H9 (cell line): ENCODE results near the gene NPTXR. TPM values are rescaled to one million over a fixed set of nuclear protein-coding genes. Genes with fewer than 3 reads are reported as not detected.

ENCODE experiments used
- DNase-seq: peaks from one replicate; pipeline ENCODE4 v3.0.0-alpha.2; 2017
- H2AFZ ChIP-seq: one replicate; pipeline ENCODE4 v1.6.1; 2013; ENCODE audit warnings: mild to moderate bottlenecking, low read length, control low read depth, moderate library complexity
- H2AK5ac ChIP-seq: 2 replicates; pipeline ENCODE4 v1.6.1; 2013; ENCODE audit warnings: low read length, control low read depth, mixed read lengths; ENCODE audit not compliant: insufficient read length
- H2BK120ac ChIP-seq: one replicate; pipeline ENCODE4 v1.6.1; 2013; ENCODE audit warnings: low read depth, mild to moderate bottlenecking, low read length, control low read depth, inconsistent platforms; ENCODE audit not compliant: poor library complexity, severe bottlenecking
- H2BK12ac ChIP-seq: 2 replicates; pipeline ENCODE4 v1.6.1; 2013; ENCODE audit warnings: low read length, control low read depth, mixed read lengths, low read depth; ENCODE audit not compliant: insufficient read length
- H2BK15ac ChIP-seq: 2 replicates; pipeline ENCODE4 v1.6.1; 2013; ENCODE audit warnings: low read depth, low read length, control low read depth
- H2BK20ac ChIP-seq: one replicate; pipeline ENCODE4 v1.6.1; 2013; ENCODE audit warnings: low read depth, mild to moderate bottlenecking, low read length, control low read depth, inconsistent platforms; ENCODE audit not compliant: poor library complexity, severe bottlenecking
- H2BK5ac ChIP-seq: 2 replicates; pipeline ENCODE4 v1.6.1; 2013; ENCODE audit warnings: low read length, control low read depth, mixed read lengths; ENCODE audit not compliant: insufficient read length
- H3K14ac ChIP-seq: 2 replicates; pipeline ENCODE4 v1.6.1; 2013; ENCODE audit warnings: low read length, control low read depth; ENCODE audit not compliant: insufficient read depth
- H3K18ac ChIP-seq: 2 replicates; pipeline ENCODE4 v1.6.1; 2013; ENCODE audit warnings: low read depth, mild to moderate bottlenecking, mixed read lengths, low read length, control low read depth; ENCODE audit not compliant: insufficient read length
- H3K23ac ChIP-seq: 2 replicates; pipeline ENCODE4 v1.6.1; 2013; ENCODE audit warnings: low read length, control low read depth, mixed read lengths, low read depth; ENCODE audit not compliant: insufficient read length
- H3K23me2 ChIP-seq: 2 replicates; pipeline ENCODE4 v1.6.1; 2013; ENCODE audit warnings: low read depth, mild to moderate bottlenecking, mixed read lengths, low read length, control low read depth; ENCODE audit not compliant: insufficient read length, poor library complexity, severe bottlenecking
- H3K27ac ChIP-seq: 2 replicates; pipeline ENCODE4 v1.5.1; 2013; ENCODE audit warnings: low read length, control low read depth, mixed read lengths, low read depth; ENCODE audit not compliant: insufficient read length
- H3K27me3 ChIP-seq: 2 replicates; pipeline ENCODE4 v1.6.1; 2013; ENCODE audit warnings: low read length, control low read depth, inconsistent platforms; ENCODE audit not compliant: insufficient read depth
- H3K4ac ChIP-seq: 2 replicates; pipeline ENCODE4 v1.6.1; 2013; ENCODE audit warnings: low read depth, mild to moderate bottlenecking, control low read depth, inconsistent platforms, low read length, moderate library complexity
- H3K4me1 ChIP-seq: 2 replicates; pipeline ENCODE4 v1.6.1; 2013; ENCODE audit warnings: low read length, control low read depth, inconsistent platforms; ENCODE audit not compliant: insufficient read depth
- H3K4me2 ChIP-seq: 2 replicates; pipeline ENCODE4 v1.6.1; 2013; ENCODE audit warnings: low read length, control low read depth, mixed read lengths; ENCODE audit not compliant: insufficient read length, insufficient read depth
- H3K56ac ChIP-seq: 2 replicates; pipeline ENCODE4 v1.6.1; 2013; ENCODE audit warnings: low read depth, mild to moderate bottlenecking, mixed read lengths, low read length, control low read depth; ENCODE audit not compliant: insufficient read length
- H3K79me1 ChIP-seq: 2 replicates; pipeline ENCODE4 v1.6.1; 2013; ENCODE audit warnings: low read depth, mild to moderate bottlenecking, moderate library complexity, low read length, control low read depth, inconsistent platforms; ENCODE audit not compliant: insufficient read depth, poor library complexity, severe bottlenecking
- H3K79me2 ChIP-seq: 2 replicates; pipeline ENCODE4 v1.6.1; 2013; ENCODE audit warnings: low read length, control low read depth, inconsistent platforms; ENCODE audit not compliant: insufficient read depth
- H3K9ac ChIP-seq: 2 replicates; pipeline ENCODE4 v1.6.1; 2013; ENCODE audit warnings: low read length, control low read depth, mixed read lengths; ENCODE audit not compliant: insufficient read length; ENCODE audit errors: extremely low read depth
- H3K9me3 ChIP-seq: one replicate; pipeline ENCODE4 v1.6.1; 2013; ENCODE audit warnings: low read depth, low read length, inconsistent platforms; ENCODE audit not compliant: control insufficient read depth
- H3T11ph ChIP-seq: one replicate; pipeline ENCODE4 v1.6.1; 2013; ENCODE audit warnings: mild to moderate bottlenecking, low read length, control low read depth, inconsistent platforms
- H4K20me1 ChIP-seq: one replicate; pipeline ENCODE4 v1.6.1; 2013; ENCODE audit not compliant: control insufficient read depth, insufficient read length, insufficient read depth
- H4K5ac ChIP-seq: 2 replicates; pipeline ENCODE4 v1.6.1; 2013; ENCODE audit warnings: low read depth, mild to moderate bottlenecking, mixed read lengths, low read length, control low read depth; ENCODE audit not compliant: insufficient read length
- H4K8ac ChIP-seq: replicated peaks from 2 replicates; pipeline ENCODE4 v1.6.1; 2013; ENCODE audit warnings: low read length, control low read depth, mixed read lengths, low read depth; ENCODE audit not compliant: insufficient read length
- H4K91ac ChIP-seq: 2 replicates; pipeline ENCODE4 v1.6.1; 2013; ENCODE audit warnings: low read depth, mild to moderate bottlenecking, moderate library complexity, mixed read lengths, low read length, control low read depth; ENCODE audit not compliant: insufficient read length
- H3K27ac Mint-ChIP-seq, 3 experiments: 2 replicates in 2 of 3; 3 replicates in 1 of 3; pipeline ENCODE4 v1.8.0; 2020 to 2021; ENCODE audit warnings: mixed read lengths in 3 of 3, mild to moderate bottlenecking in 1 of 3, moderate library complexity in 1 of 3
- H3K27me3 Mint-ChIP-seq: 2 replicates; pipeline ENCODE4 v1.8.0; 2021; ENCODE audit warnings: low read depth, mild to moderate bottlenecking, moderate library complexity, mixed read lengths
- H3K36me3 Mint-ChIP-seq, 3 experiments: 2 replicates in 2 of 3; 3 replicates in 1 of 3; pipeline ENCODE4 v1.8.0; 2020 to 2021; ENCODE audit warnings: low read depth in 3 of 3, mixed read lengths in 3 of 3; ENCODE audit not compliant: insufficient read depth in 1 of 3
- H3K4me1 Mint-ChIP-seq, 2 experiments: 2 replicates each; pipeline ENCODE4 v1.8.0; 2020; ENCODE audit warnings: mixed read lengths in 2 of 2
- H3K4me3 Mint-ChIP-seq, 2 experiments: 2 replicates in 1 of 2; 3 replicates in 1 of 2; pipeline ENCODE4 v1.8.0; 2020 to 2021; ENCODE audit warnings: mild to moderate bottlenecking in 2 of 2, mixed read lengths in 2 of 2, moderate library complexity in 1 of 2
- H3K9me3 Mint-ChIP-seq, 2 experiments: 2 replicates in 1 of 2; 3 replicates in 1 of 2; pipeline ENCODE4 v1.8.0; 2020; ENCODE audit warnings: mild to moderate bottlenecking in 2 of 2, mixed read lengths in 2 of 2, moderate library complexity in 1 of 2
- WGBS: extraction: QIAGEN DNeasy Blood & Tissue Kit; methylation state at CpG from one replicate; pipeline ENCODE4 v1.1.7; 2013; ENCODE audit warnings: missing lambda C conversion rate, low lambda C conversion rate, mixed read lengths; ENCODE audit not compliant: insufficient read length; ENCODE audit errors: extremely low coverage; 5-methylcytosine and 5-hydroxymethylcytosine counted together
- total RNA-seq: library from RNA; stranded (reverse); gene quantifications from 2 replicates; pipeline ENCODE4 v1.2.1, GENCODE V29; 2021
- TF ChIP-seq, protein P1 (sequence below): fragments of 200-600 bp; sonication (generic); conservative IDR thresholded peaks from 3 replicates; pipeline ENCODE4 v1.8.0; 2021; ENCODE audit warnings: antibody characterized with exemption, mild to moderate bottlenecking

Gene NPTXR
- total RNA-seq, 1 experiment from 2014 or later, result 8.1 TPM

DNA sequence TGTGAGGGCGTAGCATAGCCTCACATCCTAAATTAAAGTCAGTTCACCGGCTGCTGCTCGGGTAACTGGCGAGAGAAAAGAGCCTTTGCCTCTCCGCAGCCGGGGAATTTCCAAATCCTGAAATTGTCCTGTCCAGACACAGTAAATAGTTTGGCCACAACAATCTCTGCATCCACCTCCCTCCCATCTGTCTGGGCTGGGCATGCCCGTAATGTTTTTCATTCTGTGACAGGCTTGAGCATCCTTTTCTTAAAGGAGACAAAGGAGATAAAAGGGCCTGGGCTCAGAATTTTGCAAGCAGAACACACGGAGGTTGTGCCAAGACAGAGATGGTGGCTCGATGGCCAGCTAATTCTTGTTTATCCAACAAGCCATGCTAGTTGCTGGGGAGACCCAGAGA lies 47.4 kb upstream of the NPTXR start:
- H2AFZ ChIP-seq, result no peak overlapping the region

More for the DNA sequence above, 47.4 kb upstream of the NPTXR start:
- Histone ChIP-seq H3K9ac (no peak overlapping the region), H3K4me2 (no peak overlapping the region), H2BK15ac (no peak overlapping the region), H4K91ac (no peak overlapping the region), H3K23me2 (no peaks in the 10 kb centered on the region), H3K27me3 (no peaks in the 10 kb centered on the region), H2AK5ac (no peak overlapping the region), H4K20me1 (no peaks in the 10 kb centered on the region), H3K23ac (no peak overlapping the region), H3K4me1 (no peaks in the 10 kb centered on the region), H3T11ph (no peak overlapping the region), H2BK20ac (no peak overlapping the region), H3K56ac (no peak overlapping the region), H3K79me2 (no peaks in the 10 kb centered on the region), H3K18ac (no peak overlapping the region), H3K79me1 (no peaks in the 10 kb centered on the region), H2BK12ac (no peak overlapping the region), H3K14ac (no peak overlapping the region), H3K9me3 (no peaks in the 10 kb centered on the region), H4K8ac (no peak overlapping the region), H3K4ac (no peak overlapping the region), H4K5ac (no peak overlapping the region), H3K27ac (no peak overlapping the region), H2BK120ac (no peak overlapping the region), H2BK5ac (no peak overlapping the region)
- Mint-ChIP-seq H3K27me3 (peaks cover 13% of the 10 kb centered on the region), H3K27ac (no peak overlapping the region), H3K4me1 (no peaks in the 10 kb centered on the region), H3K36me3 (no peaks in the 10 kb centered on the region; a peak in 1 of 7 replicates), H3K4me3 (no peak overlapping the region), H3K9me3 (peaks cover 4 to 9% of the 10 kb centered on the region in 2 experiments; a peak in 3 of 5 replicates)
- no peak for DNase-seq
- TF ChIP-seq, protein P1, sequence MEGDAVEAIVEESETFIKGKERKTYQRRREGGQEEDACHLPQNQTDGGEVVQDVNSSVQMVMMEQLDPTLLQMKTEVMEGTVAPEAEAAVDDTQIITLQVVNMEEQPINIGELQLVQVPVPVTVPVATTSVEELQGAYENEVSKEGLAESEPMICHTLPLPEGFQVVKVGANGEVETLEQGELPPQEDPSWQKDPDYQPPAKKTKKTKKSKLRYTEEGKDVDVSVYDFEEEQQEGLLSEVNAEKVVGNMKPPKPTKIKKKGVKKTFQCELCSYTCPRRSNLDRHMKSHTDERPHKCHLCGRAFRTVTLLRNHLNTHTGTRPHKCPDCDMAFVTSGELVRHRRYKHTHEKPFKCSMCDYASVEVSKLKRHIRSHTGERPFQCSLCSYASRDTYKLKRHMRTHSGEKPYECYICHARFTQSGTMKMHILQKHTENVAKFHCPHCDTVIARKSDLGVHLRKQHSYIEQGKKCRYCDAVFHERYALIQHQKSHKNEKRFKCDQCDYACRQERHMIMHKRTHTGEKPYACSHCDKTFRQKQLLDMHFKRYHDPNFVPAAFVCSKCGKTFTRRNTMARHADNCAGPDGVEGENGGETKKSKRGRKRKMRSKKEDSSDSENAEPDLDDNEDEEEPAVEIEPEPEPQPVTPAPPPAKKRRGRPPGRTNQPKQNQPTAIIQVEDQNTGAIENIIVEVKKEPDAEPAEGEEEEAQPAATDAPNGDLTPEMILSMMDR, result no peak
- WGBS, result no CpG with 5 or more reads among the region's 9 CpGs
